Measurements from ENCODE around the gene RGR. TPM values are rescaled to one million over a fixed set of nuclear protein-coding genes. Genes with fewer than 3 reads are reported as not detected.

Gene RGR
- polyA plus RNA-seq, 5 donors: 0.27 to 1.3 TPM; not detected in 3

- no peak for DNase-seq
Measured at GRCh38 chr10:84294766-84295447, 50.1 kb downstream of the RGR start.

- no peak for DNase-seq
Measured at GRCh38 chr10:84296091-84296981, 51.5 kb downstream of the RGR start.

GRCh38 chr10:84298057-84298456 is 53.2 kb downstream of the RGR start:
- DNase-seq: no peak

- no peak for DNase-seq
Measured at GRCh38 chr10:84302223-84302622, 57.4 kb downstream of the RGR start.

- DNase-seq: no peak
Measured at GRCh38 chr10:84306751-84307384, 62.0 kb downstream of the RGR start.

- DNase-seq: no peak
Measured at GRCh38 chr10:84308021-84308420, 63.2 kb downstream of the RGR start.

- DNase-seq: peak in 1 of 2 donors; percentile 16
Measured at GRCh38 chr10:84308481-84309304, 63.8 kb downstream of the RGR start.

Other genes starting within 250 kb of the RGR start
- gene GHITM, start 105.5 kb upstream of the RGR start, polyA plus RNA-seq (ENCODE audit: insufficient read depth in 1 of 5, insufficient read length in 5 of 5, low replicate concordance in 1 of 5): 100 to 1,000 TPM; 109 to 136 (median 122) TPM
- gene GPR15LG, start 71.3 kb upstream of the RGR start, polyA plus RNA-seq (ENCODE audit: insufficient read depth in 1 of 5, insufficient read length in 5 of 5, low replicate concordance in 1 of 5): under 1 TPM in 1 of 5 donors, not detected in 4; 0.15 TPM
- gene CDHR1, start 50.5 kb upstream of the RGR start, polyA plus RNA-seq (ENCODE audit: insufficient read depth in 1 of 5, insufficient read length in 5 of 5, low replicate concordance in 1 of 5): under 1 TPM; 0.10 to 0.40 (median 0.23) TPM
- gene LRIT2, start 19.5 kb upstream of the RGR start, polyA plus RNA-seq (ENCODE audit: insufficient read depth in 1 of 5, insufficient read length in 5 of 5, low replicate concordance in 1 of 5): not detected
- not detected for gene LRIT1, start 3.5 kb upstream of the RGR start, polyA plus RNA-seq (ENCODE audit: insufficient read depth in 1 of 5, insufficient read length in 5 of 5, low replicate concordance in 1 of 5)
- 10 to 100 TPM; 29.9 to 43.7 (median 39.4) TPM for gene CCSER2, start 83.5 kb downstream of the RGR start, polyA plus RNA-seq (ENCODE audit: insufficient read depth in 1 of 5, insufficient read length in 5 of 5, low replicate concordance in 1 of 5)